Chondrocyte (in vitro differentiated cells): ENCODE results near the gene ZNF547. TPM values are rescaled to one million over a fixed set of nuclear protein-coding genes. Genes with fewer than 3 reads are reported as not detected.

ENCODE experiments used
- DNase-seq: peaks from one replicate; pipeline ENCODE4 v3.0.0; 2021; ENCODE audit warnings: mixed read lengths, low spot score
- H3K27ac Mint-ChIP-seq: one replicate; pipeline ENCODE4 v1.8.0; 2021; ENCODE audit warnings: mild to moderate bottlenecking, moderate library complexity, mixed read lengths; ENCODE audit not compliant: unreplicated experiment
- H3K27me3 Mint-ChIP-seq: 2 replicates; pipeline ENCODE4 v1.8.0; 2021; ENCODE audit warnings: low read depth, mixed read lengths
- H3K36me3 Mint-ChIP-seq: 2 replicates; pipeline ENCODE4 v1.8.0; 2021; ENCODE audit warnings: low read depth, mixed read lengths
- H3K4me1 Mint-ChIP-seq: 2 replicates; pipeline ENCODE4 v1.8.0; 2021; ENCODE audit warnings: low read depth, mild to moderate bottlenecking, mixed read lengths
- H3K4me3 Mint-ChIP-seq: one replicate; pipeline ENCODE4 v1.8.0; 2021; ENCODE audit warnings: mild to moderate bottlenecking, moderate library complexity, mixed read lengths; ENCODE audit not compliant: unreplicated experiment
- H3K9me3 Mint-ChIP-seq: 2 replicates; pipeline ENCODE4 v1.8.0; 2021; ENCODE audit warnings: low read depth, mixed read lengths
- total RNA-seq: library from RNA; stranded (reverse); gene quantifications from 3 replicates; pipeline ENCODE4 v1.2.1, GENCODE V29; 2021
- TF ChIP-seq, protein P1 (sequence below): fragments of 200-600 bp; sonication (generic); IDR thresholded peaks from 2 replicates; pipeline ENCODE4 v1.5.0; 2021; ENCODE audit warnings: antibody characterized with exemption, mild to moderate bottlenecking, moderate library complexity

Gene ZNF547
- total RNA-seq, 1 donor from 2014 or later, result 2.4 TPM

DNA sequence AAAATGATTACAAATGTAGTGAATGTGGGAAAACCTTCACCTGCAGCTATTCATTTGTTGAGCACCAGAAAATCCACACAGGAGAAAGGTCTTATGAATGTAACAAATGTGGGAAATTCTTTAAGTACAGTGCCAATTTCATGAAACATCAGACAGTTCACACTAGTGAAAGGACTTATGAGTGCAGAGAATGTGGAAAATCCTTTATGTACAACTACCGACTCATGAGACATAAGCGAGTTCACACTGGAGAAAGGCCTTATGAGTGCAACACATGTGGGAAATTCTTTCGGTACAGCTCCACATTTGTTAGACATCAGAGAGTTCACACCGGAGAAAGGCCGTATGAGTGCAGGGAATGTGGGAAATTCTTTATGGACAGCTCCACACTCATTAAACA is 35.5 kb downstream of the ZNF547 start:
- Mint-ChIP-seq H3K36me3 (peaks cover 54% of the 10 kb centered on the region), H3K27me3 (no peaks in the 10 kb centered on the region), H3K27ac (no peak overlapping the region), H3K4me1 (no peaks in the 10 kb centered on the region), H3K4me3 (no peak overlapping the region), H3K9me3 (peaks cover 25% of the 10 kb centered on the region)
- TF ChIP-seq, protein P1, sequence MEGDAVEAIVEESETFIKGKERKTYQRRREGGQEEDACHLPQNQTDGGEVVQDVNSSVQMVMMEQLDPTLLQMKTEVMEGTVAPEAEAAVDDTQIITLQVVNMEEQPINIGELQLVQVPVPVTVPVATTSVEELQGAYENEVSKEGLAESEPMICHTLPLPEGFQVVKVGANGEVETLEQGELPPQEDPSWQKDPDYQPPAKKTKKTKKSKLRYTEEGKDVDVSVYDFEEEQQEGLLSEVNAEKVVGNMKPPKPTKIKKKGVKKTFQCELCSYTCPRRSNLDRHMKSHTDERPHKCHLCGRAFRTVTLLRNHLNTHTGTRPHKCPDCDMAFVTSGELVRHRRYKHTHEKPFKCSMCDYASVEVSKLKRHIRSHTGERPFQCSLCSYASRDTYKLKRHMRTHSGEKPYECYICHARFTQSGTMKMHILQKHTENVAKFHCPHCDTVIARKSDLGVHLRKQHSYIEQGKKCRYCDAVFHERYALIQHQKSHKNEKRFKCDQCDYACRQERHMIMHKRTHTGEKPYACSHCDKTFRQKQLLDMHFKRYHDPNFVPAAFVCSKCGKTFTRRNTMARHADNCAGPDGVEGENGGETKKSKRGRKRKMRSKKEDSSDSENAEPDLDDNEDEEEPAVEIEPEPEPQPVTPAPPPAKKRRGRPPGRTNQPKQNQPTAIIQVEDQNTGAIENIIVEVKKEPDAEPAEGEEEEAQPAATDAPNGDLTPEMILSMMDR, result no peak
- DNase-seq, result no peak

DNA sequence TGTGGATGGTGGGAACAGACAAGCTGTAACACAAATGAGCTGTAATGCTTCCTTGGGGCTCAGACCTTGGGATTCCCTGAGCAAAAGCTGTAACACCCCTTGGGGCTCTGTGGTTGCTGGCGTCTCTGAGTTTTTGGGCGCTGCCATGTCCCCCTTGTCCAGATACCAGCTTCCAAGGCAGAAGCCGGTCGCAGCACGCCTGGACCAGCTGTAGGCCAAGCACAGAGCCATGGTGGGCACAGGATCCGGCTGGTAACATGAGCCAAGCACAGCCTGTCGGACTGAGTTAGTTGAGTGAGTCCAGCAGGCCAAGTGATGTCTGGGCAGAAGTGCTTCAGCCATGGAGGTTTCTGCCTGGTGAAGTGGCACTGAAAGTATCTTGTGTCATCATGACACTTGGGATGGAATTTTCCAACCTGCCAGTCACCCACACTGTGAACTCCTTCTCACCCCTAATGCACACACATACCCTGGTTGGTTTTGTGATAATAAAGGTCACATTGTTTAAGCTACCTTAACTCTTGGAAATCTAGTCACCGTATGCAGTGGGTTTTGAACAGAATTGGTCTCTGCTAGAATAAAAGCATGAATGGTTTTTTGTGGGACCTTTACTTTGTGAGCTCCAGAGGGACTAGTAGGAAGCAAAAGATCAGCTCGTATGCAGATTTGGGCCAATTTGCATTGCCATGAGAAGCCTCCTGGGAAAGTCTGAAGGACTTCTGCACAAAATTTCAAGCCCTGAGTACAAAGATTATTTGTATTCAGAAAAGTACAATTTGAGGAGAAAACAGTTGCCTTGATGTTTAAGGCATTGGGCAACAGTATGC is 40.6 kb downstream of the ZNF547 start:
- Mint-ChIP-seq H3K27me3 (no peaks in the 10 kb centered on the region), H3K36me3 (peaks cover 11% of the 10 kb centered on the region), H3K9me3 (peaks cover 5% of the 10 kb centered on the region), H3K27ac (no peak overlapping the region), H3K4me1 (no peaks in the 10 kb centered on the region), H3K4me3 (no peak overlapping the region)
- DNase-seq, result no peak
- TF ChIP-seq, protein P1, result no peak

DNA sequence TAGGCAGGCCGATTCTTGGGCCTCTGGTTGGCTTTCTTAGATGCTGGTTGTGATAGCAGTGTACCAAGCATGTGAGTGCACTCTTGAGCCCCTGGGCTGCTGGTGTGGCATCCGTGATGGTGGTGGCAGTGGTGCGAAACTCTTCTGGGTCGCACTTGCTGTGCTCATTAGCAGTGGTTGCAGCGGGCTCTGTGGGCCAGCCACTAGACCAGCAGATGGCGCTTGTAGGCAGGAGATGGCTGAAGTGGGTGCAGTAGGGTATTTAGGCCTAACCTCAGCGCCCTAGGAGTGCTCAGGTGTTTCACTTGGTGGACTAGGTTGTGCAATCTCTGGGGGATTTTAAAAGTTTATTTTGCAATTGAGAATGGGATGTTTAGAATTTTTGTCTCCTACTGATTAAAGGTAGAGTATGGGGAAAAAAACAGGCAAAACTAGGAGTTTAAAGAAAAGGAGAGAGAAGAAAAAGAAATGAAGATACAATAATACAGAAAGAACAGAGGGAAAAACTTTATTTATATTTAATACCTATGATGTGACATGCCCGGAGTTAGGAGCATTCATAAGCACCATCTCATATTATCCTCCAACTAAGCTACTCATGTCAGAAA is 43.3 kb downstream of the ZNF547 start:
- Mint-ChIP-seq H3K4me3 (no peak overlapping the region), H3K4me1 (peaks cover 10% of the 10 kb centered on the region), H3K9me3 (no peaks in the 10 kb centered on the region), H3K36me3 (no peaks in the 10 kb centered on the region), H3K27ac (no peak overlapping the region), H3K27me3 (no peaks in the 10 kb centered on the region)
- DNase-seq, result no peak
- TF ChIP-seq, protein P1, result peak; percentile 85

DNA sequence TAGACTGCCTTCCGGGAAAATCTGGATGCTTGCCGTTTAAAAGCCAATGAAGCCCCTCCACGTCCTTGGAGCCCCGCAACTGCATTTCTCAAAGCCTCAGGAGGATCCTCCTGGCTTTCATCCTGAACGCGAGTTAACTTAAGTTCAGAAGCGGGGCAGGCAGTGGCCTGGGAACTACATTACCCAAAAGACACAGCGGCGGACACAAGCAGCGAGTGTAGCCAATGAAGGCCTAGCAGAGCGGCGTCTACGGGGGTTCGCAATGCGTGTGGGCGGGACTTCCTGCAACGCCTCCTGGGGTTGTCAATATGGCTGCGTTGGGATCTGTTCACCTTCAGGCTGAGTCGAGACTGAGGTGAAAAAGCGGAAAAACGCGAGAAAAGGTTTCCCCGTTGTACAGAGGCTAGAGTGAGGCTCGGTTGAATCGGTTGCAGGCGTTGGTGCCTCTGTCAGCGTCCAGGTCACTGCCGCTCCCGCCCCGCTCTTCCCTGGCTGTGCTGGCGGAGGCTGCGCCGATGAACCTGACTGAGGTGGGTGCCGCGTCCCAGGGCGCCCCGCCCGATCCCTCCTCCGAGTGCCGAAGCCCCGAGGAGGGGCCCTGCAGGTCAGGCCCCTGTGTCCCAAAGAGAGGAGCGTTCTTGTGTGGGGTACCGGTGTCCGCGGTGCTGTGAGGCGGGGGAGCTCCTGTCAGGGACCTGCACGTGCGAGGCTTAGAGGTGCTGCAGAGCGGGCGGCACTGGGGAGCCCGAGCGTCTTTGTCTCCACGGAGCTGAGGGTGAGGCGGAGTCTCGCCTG is 47.7 kb downstream of the ZNF547 start, which contains the start of gene ZNF17:
ZNF17 (plus strand) TSS at position 285 of the 795 bp plus-strand sequence. CDS start 2,455 bp downstream, outside the sequence.
- peak within 1 kb of the TSS; percentile 83 for H3K27ac Mint-ChIP-seq
- peak; percentile 97 for DNase-seq
- no peaks in the 10 kb centered on the region for H3K27me3 Mint-ChIP-seq
- H3K9me3 Mint-ChIP-seq, result peaks cover 3% of the 10 kb centered on the region
- peaks cover 14% of the 10 kb centered on the region for H3K36me3 Mint-ChIP-seq
- TF ChIP-seq, protein P1, result no peak
- H3K4me1 Mint-ChIP-seq, result peaks cover 19% of the 10 kb centered on the region
- peak within 1 kb of the TSS; percentile 87 for H3K4me3 Mint-ChIP-seq

DNA sequence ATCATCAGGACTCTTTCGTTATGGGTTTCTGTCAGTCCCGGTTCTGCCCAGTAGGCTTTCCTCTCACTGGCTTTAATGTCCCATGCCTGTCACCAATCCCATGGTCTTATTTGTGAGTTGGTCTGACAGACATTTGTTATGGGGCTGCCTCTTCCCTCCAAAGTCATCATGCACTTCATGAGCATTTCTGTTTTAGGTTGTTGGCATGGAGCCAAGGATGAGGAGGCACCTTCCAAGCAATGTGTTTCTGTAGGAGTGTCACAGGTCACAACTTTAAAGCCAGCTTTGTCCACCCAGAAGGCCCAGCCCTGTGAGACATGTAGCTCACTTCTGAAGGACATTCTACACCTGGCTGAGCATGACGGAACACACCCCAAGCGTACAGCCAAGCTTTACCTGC is 56.1 kb downstream of the ZNF547 start:
- peaks cover 29% of the 10 kb centered on the region for H3K9me3 Mint-ChIP-seq
- TF ChIP-seq, protein P1, result no peak
- DNase-seq, result no peak
- no peaks in the 10 kb centered on the region for H3K4me1 Mint-ChIP-seq
- no peak overlapping the region for H3K4me3 Mint-ChIP-seq
- peaks cover 59% of the 10 kb centered on the region for H3K36me3 Mint-ChIP-seq
- no peaks in the 10 kb centered on the region for H3K27me3 Mint-ChIP-seq
- no peak overlapping the region for H3K27ac Mint-ChIP-seq
